ENCODE data around the gene DCTN3. TPM values are rescaled to one million over a fixed set of nuclear protein-coding genes. Genes with fewer than 3 reads are reported as not detected.
A peak's percentile ranks its signal among the peaks of the same experiment; 100 is the strongest.

The DCTN3 gene
- total RNA-seq, 1 experiment from 2014 or later = 57.5 TPM

DNA sequence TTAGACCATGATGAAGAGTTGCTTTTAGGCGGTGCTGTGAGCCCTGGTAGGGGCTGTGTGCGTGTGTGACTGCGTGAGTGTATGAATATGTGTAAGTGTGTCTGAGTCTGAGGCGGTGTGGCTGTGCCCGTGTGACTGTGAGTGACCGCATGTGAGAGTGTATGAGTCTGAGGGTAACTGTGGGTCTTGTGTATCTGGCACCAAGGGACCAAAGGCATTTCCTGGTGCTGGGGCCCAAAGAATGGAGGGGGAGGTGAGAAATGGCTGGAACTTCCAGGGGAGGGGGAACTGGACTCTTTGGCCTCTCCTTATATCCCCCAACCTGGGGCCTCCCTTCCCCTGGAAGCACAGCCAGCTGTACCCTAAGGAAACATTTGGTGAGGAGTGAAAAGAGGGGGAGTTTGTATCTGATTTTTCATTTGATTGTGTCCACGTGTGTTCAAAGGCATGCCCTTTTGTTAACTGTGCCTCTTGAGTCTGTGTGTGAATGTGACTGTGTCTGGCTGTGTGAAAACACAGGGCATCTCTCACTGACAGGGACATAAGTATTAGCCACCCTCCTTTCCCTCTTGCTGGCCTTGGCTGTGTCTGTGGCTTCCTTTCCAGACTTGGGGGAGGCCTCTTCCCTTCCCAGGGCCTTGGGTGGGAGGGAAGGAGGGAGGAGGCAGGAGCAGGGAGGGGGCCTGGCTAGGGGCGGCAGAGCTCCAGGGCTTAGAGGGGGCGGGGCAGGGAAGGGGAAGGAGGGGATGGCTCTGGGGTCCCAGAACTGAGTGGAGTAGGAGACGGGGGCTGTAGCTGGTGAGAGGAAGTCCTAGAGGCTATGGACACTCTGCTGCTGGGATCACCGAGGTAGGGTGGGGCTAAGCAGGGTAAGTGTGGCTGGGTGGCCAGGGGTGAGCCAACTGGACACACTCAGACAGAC is 33.1 kb upstream of the DCTN3 start:
- ChIA-PET POLR2A (ENCODE audit: unreplicated experiment) (no interaction called here), CTCF (no interaction called here)
- Histone ChIP-seq H3K4me3 (no peak overlapping the region), H3K4me1 (replicated peaks; ENCODE audit: insufficient read depth) (peaks cover 8% of the 10 kb centered on the region), H3K9me3 (ENCODE audit: insufficient read depth, low read depth) (no peaks in the 10 kb centered on the region), H4K20me1 (ENCODE audit: insufficient read depth) (no peaks in the 10 kb centered on the region), H3K9me2 (ENCODE audit: insufficient read depth) (no peaks in the 10 kb centered on the region), H3K79me2 (ENCODE audit: low read depth) (no peaks in the 10 kb centered on the region), H3K27me3 (ENCODE audit: insufficient read depth, low read depth) (no peaks in the 10 kb centered on the region), H2AFZ (no peak overlapping the region), H3K36me3 (ENCODE audit: low read depth) (no peaks in the 10 kb centered on the region), H3K27ac (no peak overlapping the region), H3F3A (ENCODE audit: insufficient read depth, low read depth) (peaks cover 7% of the 10 kb centered on the region; the same call in 1 of the 2 replicates), H3K4me2 (peak overlapping the region; percentile 74; the same call in 1 of the 2 replicates)
- TF ChIP-seq, protein P1, sequence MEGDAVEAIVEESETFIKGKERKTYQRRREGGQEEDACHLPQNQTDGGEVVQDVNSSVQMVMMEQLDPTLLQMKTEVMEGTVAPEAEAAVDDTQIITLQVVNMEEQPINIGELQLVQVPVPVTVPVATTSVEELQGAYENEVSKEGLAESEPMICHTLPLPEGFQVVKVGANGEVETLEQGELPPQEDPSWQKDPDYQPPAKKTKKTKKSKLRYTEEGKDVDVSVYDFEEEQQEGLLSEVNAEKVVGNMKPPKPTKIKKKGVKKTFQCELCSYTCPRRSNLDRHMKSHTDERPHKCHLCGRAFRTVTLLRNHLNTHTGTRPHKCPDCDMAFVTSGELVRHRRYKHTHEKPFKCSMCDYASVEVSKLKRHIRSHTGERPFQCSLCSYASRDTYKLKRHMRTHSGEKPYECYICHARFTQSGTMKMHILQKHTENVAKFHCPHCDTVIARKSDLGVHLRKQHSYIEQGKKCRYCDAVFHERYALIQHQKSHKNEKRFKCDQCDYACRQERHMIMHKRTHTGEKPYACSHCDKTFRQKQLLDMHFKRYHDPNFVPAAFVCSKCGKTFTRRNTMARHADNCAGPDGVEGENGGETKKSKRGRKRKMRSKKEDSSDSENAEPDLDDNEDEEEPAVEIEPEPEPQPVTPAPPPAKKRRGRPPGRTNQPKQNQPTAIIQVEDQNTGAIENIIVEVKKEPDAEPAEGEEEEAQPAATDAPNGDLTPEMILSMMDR (conservative IDR thresholded peaks at IDR 0.05) = no peak
- no peak for TF ChIP-seq EZH2 (IDR thresholded peaks at IDR 0.05; ENCODE audit: low read depth)
- intact Hi-C loops (cut with micrococcal nuclease; ENCODE audit: unreplicated experiment) = no loop called here
- DNase-seq = no peak
- no TSS peak for BruUV-seq (replicated peaks)

DNA sequence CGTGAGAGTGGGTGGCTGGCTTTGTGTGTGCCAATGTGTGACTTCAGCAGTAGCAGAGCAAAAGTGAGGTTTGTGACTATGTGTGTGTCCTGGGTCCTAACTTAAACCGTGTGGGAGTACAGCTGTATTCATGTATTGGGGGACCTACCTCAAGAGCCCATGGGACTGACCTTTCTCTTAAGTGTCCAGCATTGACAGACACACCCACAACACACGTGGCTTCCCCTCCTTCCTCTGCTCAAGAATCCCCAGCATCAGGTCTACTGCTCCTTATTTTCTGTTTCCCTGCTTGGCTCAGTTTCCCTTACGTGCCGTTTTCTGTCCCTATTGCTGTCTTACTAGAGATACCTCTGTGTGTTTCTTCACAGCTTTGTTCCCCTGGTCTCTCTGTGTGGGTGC is 32.3 kb upstream of the DCTN3 start:
- H3K27ac ChIP-seq = no peak overlapping the region
- peak overlapping the region; percentile 74 for H3K4me2 ChIP-seq
- TF ChIP-seq, protein P1 (conservative IDR thresholded peaks at IDR 0.05) = no peak
- no peak for TF ChIP-seq EZH2 (IDR thresholded peaks at IDR 0.05; ENCODE audit: low read depth)
- H3K4me1 ChIP-seq (replicated peaks; ENCODE audit: insufficient read depth) = peaks cover 13% of the 10 kb centered on the region
- no peaks in the 10 kb centered on the region for H3K27me3 ChIP-seq (ENCODE audit: insufficient read depth, low read depth)
- ChIA-PET POLR2A (ENCODE audit: unreplicated experiment) (no interaction called here), CTCF (no interaction called here)
- no TSS peak for BruUV-seq (replicated peaks)
- no peaks in the 10 kb centered on the region for H3K36me3 ChIP-seq (ENCODE audit: low read depth)
- DNase-seq = no peak
- no peak overlapping the region for H2AFZ ChIP-seq
- no peaks in the 10 kb centered on the region for H3K9me3 ChIP-seq (ENCODE audit: insufficient read depth, low read depth)
- peaks cover 7% of the 10 kb centered on the region; the same call in 1 of the 2 replicates for H3F3A ChIP-seq (ENCODE audit: insufficient read depth, low read depth)
- intact Hi-C loops (cut with micrococcal nuclease; ENCODE audit: unreplicated experiment) = no loop called here
- peak overlapping the region; percentile 54; the same call in 1 of the 2 replicates for H3K4me3 ChIP-seq
- H3K79me2 ChIP-seq (ENCODE audit: low read depth) = peaks cover 7% of the 10 kb centered on the region; the same call in 1 of the 2 replicates
- no peaks in the 10 kb centered on the region for H4K20me1 ChIP-seq (ENCODE audit: insufficient read depth)
- no peaks in the 10 kb centered on the region for H3K9me2 ChIP-seq (ENCODE audit: insufficient read depth)

DNA sequence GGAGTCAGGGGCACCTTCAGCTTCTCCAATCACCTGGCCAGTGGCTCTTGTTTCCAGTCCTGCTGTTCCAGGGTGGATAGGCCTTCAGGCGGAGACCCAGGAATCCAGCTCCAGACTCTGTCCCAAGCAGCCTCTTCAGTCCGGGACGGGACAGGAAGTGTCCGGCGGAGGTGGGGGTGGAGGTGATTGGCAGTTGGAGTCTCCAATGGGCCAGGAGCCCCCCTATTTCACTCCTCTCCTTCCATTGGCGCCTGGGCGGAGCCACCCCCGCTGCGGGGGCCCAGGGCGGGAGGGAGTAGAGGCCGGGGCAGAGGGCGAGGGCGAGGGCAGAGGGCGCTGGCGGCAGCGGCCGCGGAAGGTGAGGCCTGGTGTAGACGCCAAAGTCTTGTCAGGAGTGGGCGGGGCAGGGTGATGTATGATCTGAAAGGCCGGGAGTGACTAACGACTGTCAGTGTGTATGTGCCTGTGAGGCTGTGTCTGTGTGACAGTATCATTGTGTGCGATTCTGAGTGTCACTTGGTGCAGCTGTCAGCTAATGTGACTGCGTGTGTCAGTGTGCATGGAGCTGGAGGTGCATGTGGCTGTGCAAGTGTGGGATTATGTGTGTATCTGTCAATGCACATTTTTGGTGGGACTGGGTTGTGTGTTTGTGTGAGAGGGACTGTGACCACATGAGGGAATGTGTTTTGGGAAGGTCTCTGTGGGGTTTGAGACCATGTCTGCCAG is 31.7 kb upstream of the DCTN3 start, which contains the start of gene IL11RA:
IL11RA (plus strand) TSS at position 310 of the 726 bp plus-strand sequence. CDS start 3,033 bp downstream, outside the sequence.
- intact Hi-C loops (cut with micrococcal nuclease; ENCODE audit: unreplicated experiment) = no loop called here
- Histone ChIP-seq H3K9me2 (ENCODE audit: insufficient read depth) (no peaks in the 10 kb centered on the region), H3K4me2 (peak within 1 kb of the TSS; percentile 74), H3K27ac (0 out of 2 replicates have a peak within 1 kb of the TSS, but pooled peaks have one; percentile 19), H2AFZ (peak within 1 kb of the TSS; percentile 77), H4K20me1 (ENCODE audit: insufficient read depth) (no peaks in the 10 kb centered on the region), H3K79me2 (ENCODE audit: low read depth) (peaks cover 10% of the 10 kb centered on the region; the same call in 1 of the 2 replicates), H3K4me1 (replicated peaks; ENCODE audit: insufficient read depth) (peaks cover 19% of the 10 kb centered on the region), H3K4me3 (peak within 1 kb of the TSS; percentile 54; the same call in 1 of the 2 replicates), H3K36me3 (ENCODE audit: low read depth) (no peaks in the 10 kb centered on the region), H3F3A (ENCODE audit: insufficient read depth, low read depth) (peaks cover 7% of the 10 kb centered on the region; the same call in 1 of the 2 replicates), H3K27me3 (ENCODE audit: insufficient read depth, low read depth) (no peaks in the 10 kb centered on the region), H3K9me3 (ENCODE audit: insufficient read depth, low read depth) (no peaks in the 10 kb centered on the region)
- CTCF ChIA-PET = no interaction called here
- DNase-seq = peak; percentile 65 to 86
- POLR2A ChIA-PET (ENCODE audit: unreplicated experiment) = interaction anchor here (0.6 kb wide), 1 partner anchor 1362 kb away, joined by 6 read pairs; the partner anchor contains the start of gene NFX1
- no TSS peak for BruUV-seq (replicated peaks)
- TF ChIP-seq, protein P1 (conservative IDR thresholded peaks at IDR 0.05) = no peak
- TF ChIP-seq EZH2 (IDR thresholded peaks at IDR 0.05; ENCODE audit: low read depth) = no peak
